IMR-90 (cell line): ENCODE data around the gene PDGFD. TPM values are rescaled to one million over a fixed set of nuclear protein-coding genes. Genes with fewer than 3 reads are reported as not detected.

Experiments used
- ATAC-seq: fragments of 200-7000 bp; cut with Tn5 transposase; 2 replicates; pipeline ENCODE4 v1.9.1; 2020; ENCODE audit warnings: low read depth, mild to moderate bottlenecking, moderate library complexity
- BruUV-seq: library from RNA; stranded (reverse); fragments of 400-500 nt; replicated peaks from 2 replicates; lab custom pipeline; 2021; lab: Mats Ljungman, UMichigan
- CTCF ChIA-PET: fragments of 300-600 bp; formaldehyde crosslinking; extraction: SDS; loops from one replicate; lab custom pipeline; 2021; ENCODE audit warnings: antibody characterized with exemption; lab: Yijun Ruan, JAX
- POLR2A ChIA-PET: fragments of 300-600 bp; sonication (Branson Sonifier 250); formaldehyde crosslinking; loops from one replicate; lab custom pipeline; 2022; ENCODE audit warnings: antibody characterized with exemption; ENCODE audit not compliant: unreplicated experiment; lab: Charles Lee
- DNase-seq: peaks from one replicate; pipeline ENCODE4 v3.0.0; 2013
- H2AFZ ChIP-seq: replicated peaks from 2 replicates; pipeline ENCODE3; 2013; ENCODE audit warnings: low read length, mild to moderate bottlenecking; ENCODE audit not compliant: poor library complexity
- H2AK5ac ChIP-seq: 2 replicates; pipeline ENCODE4 v1.6.1; 2013; ENCODE audit warnings: low read depth, low read length, inconsistent platforms
- H2AK9ac ChIP-seq: replicated peaks from 2 replicates; pipeline ENCODE3; 2013; ENCODE audit warnings: mild to moderate bottlenecking, low read depth, low read length, moderate library complexity; ENCODE audit not compliant: poor library complexity
- H2BK120ac ChIP-seq: 2 replicates; pipeline ENCODE4 v1.6.1; 2013; ENCODE audit warnings: low read depth, low read length, inconsistent platforms
- H2BK15ac ChIP-seq: 3 replicates; pipeline ENCODE4 v1.6.1; 2013; ENCODE audit warnings: low read depth, low read length, inconsistent platforms
- H2BK20ac ChIP-seq: 2 replicates; pipeline ENCODE4 v1.6.1; 2013; ENCODE audit warnings: low read depth, mild to moderate bottlenecking, inconsistent platforms, low read length, moderate library complexity
- H2BK5ac ChIP-seq: 2 replicates; pipeline ENCODE4 v1.6.1; 2013; ENCODE audit warnings: mild to moderate bottlenecking, low read depth, low read length, inconsistent platforms; ENCODE audit not compliant: poor library complexity, severe bottlenecking
- H3K14ac ChIP-seq: replicated peaks from 2 replicates; pipeline ENCODE4 v1.6.1; 2013; ENCODE audit warnings: low read depth, low read length, inconsistent platforms
- H3K18ac ChIP-seq: 2 replicates; pipeline ENCODE4 v1.6.1; 2013; ENCODE audit warnings: low read depth, low read length, control low read depth
- H3K23ac ChIP-seq: 2 replicates; pipeline ENCODE4 v1.6.1; 2013; ENCODE audit warnings: low read depth, low read length, inconsistent platforms
- H3K27ac ChIP-seq: 2 replicates; pipeline ENCODE4 v1.5.1; 2013; ENCODE audit warnings: mild to moderate bottlenecking, control low read depth, low read length; ENCODE audit not compliant: insufficient read depth
- H3K27me3 ChIP-seq: 2 replicates; pipeline ENCODE4 v1.6.1; 2013; ENCODE audit warnings: low read length; ENCODE audit not compliant: control insufficient read depth, insufficient read depth
- H3K36me3 ChIP-seq: 2 replicates; pipeline ENCODE4 v1.6.1; 2013; ENCODE audit warnings: low read length, mixed read lengths; ENCODE audit not compliant: control insufficient read depth, insufficient read depth
- H3K4ac ChIP-seq: 2 replicates; pipeline ENCODE4 v1.6.1; 2013; ENCODE audit warnings: low read depth, low read length, inconsistent platforms
- H3K4me1 ChIP-seq: 2 replicates; pipeline ENCODE4 v1.6.1; 2013; ENCODE audit warnings: low read length, mixed read lengths; ENCODE audit not compliant: control insufficient read depth, insufficient read depth
- H3K4me2 ChIP-seq: 2 replicates; pipeline ENCODE4 v1.6.1; 2013; ENCODE audit warnings: low read depth, mild to moderate bottlenecking, control low read depth, low read length, moderate library complexity
- H3K4me3 ChIP-seq: 2 replicates; pipeline ENCODE4 v1.5.1; 2013; ENCODE audit warnings: low read depth, mild to moderate bottlenecking, control low read depth, low read length, moderate library complexity; ENCODE audit not compliant: insufficient read depth
- H3K56ac ChIP-seq: 2 replicates; pipeline ENCODE4 v1.6.1; 2013; ENCODE audit warnings: low read length, inconsistent platforms; ENCODE audit not compliant: insufficient read depth; ENCODE audit errors: extremely low read depth
- H3K79me1 ChIP-seq, 2 experiments: 2 replicates each; pipeline ENCODE4 v1.6.1; 2013; ENCODE audit warnings: low read length in 2 of 2, inconsistent platforms in 1 of 2, low read depth in 1 of 2
- H3K9ac ChIP-seq: 2 replicates; pipeline ENCODE4 v1.6.1; 2013; ENCODE audit warnings: low read depth, low read length, control low read depth
- H3K9me1 ChIP-seq: 2 replicates; pipeline ENCODE4 v1.6.1; 2013; ENCODE audit warnings: low read length, inconsistent platforms; ENCODE audit not compliant: insufficient read depth
- H3K9me3 ChIP-seq: 2 replicates; pipeline ENCODE4 v1.6.1; 2013; ENCODE audit warnings: low read length; ENCODE audit not compliant: control insufficient read depth, insufficient read depth
- H4K20me1 ChIP-seq: 2 replicates; pipeline ENCODE4 v1.6.1; 2013; ENCODE audit warnings: low read length, inconsistent platforms; ENCODE audit not compliant: insufficient read depth
- H4K5ac ChIP-seq: 2 replicates; pipeline ENCODE4 v1.6.1; 2013; ENCODE audit warnings: mild to moderate bottlenecking, low read depth, low read length, control low read depth
- H4K8ac ChIP-seq, 2 experiments: 2 replicates each; pipeline ENCODE4 v1.6.1; 2013; ENCODE audit warnings: low read depth in 2 of 2, low read length in 2 of 2, control low read depth in 1 of 2, inconsistent platforms in 1 of 2
- H4K91ac ChIP-seq: 2 replicates; pipeline ENCODE4 v1.6.1; 2013; ENCODE audit warnings: low read depth, low read length, inconsistent platforms; ENCODE audit not compliant: insufficient read depth
- BHLHE40 ChIP-seq: fragments of 150-350 bp; IDR thresholded peaks from 2 replicates; pipeline ENCODE4 v1.6.1; 2016; ENCODE audit warnings: mild to moderate bottlenecking, low read depth, low read length
- CEBPB ChIP-seq: IDR thresholded peaks from 2 replicates; pipeline ENCODE4 v1.6.1; 2012; ENCODE audit warnings: low read depth, low read length, improper control_type of control experiment
- CHD1 ChIP-seq: IDR thresholded peaks from 2 replicates; pipeline ENCODE4 v1.6.1; 2012; ENCODE audit warnings: low read depth, low read length, improper control_type of control experiment
- ELK1 ChIP-seq: fragments of 150-350 bp; IDR thresholded peaks from 2 replicates; pipeline ENCODE4 v1.6.1; 2016; ENCODE audit warnings: low read depth, mild to moderate bottlenecking, low read length, moderate library complexity, borderline replicate concordance
- FOS ChIP-seq: fragments of 150-350 bp; IDR thresholded peaks from 2 replicates; pipeline ENCODE4 v1.6.1; 2016; ENCODE audit warnings: low read depth, low read length
- MAFK ChIP-seq: IDR thresholded peaks from 2 replicates; pipeline ENCODE4 v1.6.1; 2012; ENCODE audit warnings: low read depth, low read length, improper control_type of control experiment
- MAZ ChIP-seq: IDR thresholded peaks from 2 replicates; pipeline ENCODE4 v1.6.1; 2012; ENCODE audit warnings: low read depth, mild to moderate bottlenecking, low read length, improper control_type of control experiment, moderate library complexity, borderline replicate concordance
- MXI1 ChIP-seq: IDR thresholded peaks from 2 replicates; pipeline ENCODE4 v1.6.1; 2012; ENCODE audit warnings: low read depth, mild to moderate bottlenecking, low read length, moderate library complexity, borderline replicate concordance
- NFE2L2 ChIP-seq: fragments of 150-350 bp; IDR thresholded peaks from 2 replicates; pipeline ENCODE4 v1.6.1; 2016; ENCODE audit warnings: low read depth, mild to moderate bottlenecking, low read length
- POLR2A ChIP-seq: IDR thresholded peaks from 2 replicates; pipeline ENCODE4 v1.6.1; 2012; ENCODE audit warnings: mild to moderate bottlenecking, low read depth, low read length
- RAD21 ChIP-seq: IDR thresholded peaks from 2 replicates; pipeline ENCODE4 v1.6.1; 2012; ENCODE audit warnings: low read length, improper control_type of control experiment
- RCOR1 ChIP-seq: IDR thresholded peaks from 2 replicates; pipeline ENCODE4 v1.6.1; 2012; ENCODE audit warnings: mild to moderate bottlenecking, low read length, improper control_type of control experiment; ENCODE audit not compliant: insufficient replicate concordance
- RFX5 ChIP-seq: IDR thresholded peaks from 2 replicates; pipeline ENCODE4 v1.8.0; 2012; ENCODE audit warnings: low read depth, mild to moderate bottlenecking, low read length, moderate library complexity
- SMC3 ChIP-seq: fragments of 150-350 bp; IDR thresholded peaks from 2 replicates; pipeline ENCODE4 v1.6.1; 2016; ENCODE audit warnings: low read depth, mild to moderate bottlenecking, antibody characterized with exemption, low read length, moderate library complexity
- USF2 ChIP-seq: fragments of 150-350 bp; IDR thresholded peaks from 2 replicates; pipeline ENCODE4 v1.6.1; 2017; ENCODE audit warnings: mild to moderate bottlenecking, antibody characterized with exemption, low read length, low read depth
- WGBS, 2 experiments: methylation state at CpG; one replicate each; pipeline versions ENCODE4 v1.1.5 to v1.1.7; 2013; ENCODE audit warnings: missing lambda C conversion rate in 2 of 2; ENCODE audit not compliant: insufficient read length in 1 of 2; ENCODE audit errors: extremely low coverage in 2 of 2; 5-methylcytosine and 5-hydroxymethylcytosine counted together
- dilution Hi-C: fragments of 300-500 bp; cut with HindIII; formaldehyde crosslinking; loops from one replicate; pipeline ENCODE4 v1.14.3; 2018; ENCODE audit warnings: low sequenced_read_pairs; ENCODE audit not compliant: unreplicated experiment
- in situ Hi-C: fragments of 300-500 bp; cut with MboI; formaldehyde crosslinking; loops from 3 replicates; pipeline ENCODE4 v1.14.3; 2019; ENCODE audit warnings: low sequenced_read_pairs, inconsistent platforms, mixed read lengths
- intact Hi-C: fragments of 100-400 bp; cut with micrococcal nuclease; formaldehyde crosslinking; loops from 2 replicates; pipeline ENCODE4 v1.10.0; 2022
- polyA plus RNA-seq, 3 experiments: library from polyadenylated mRNA; depleted of rRNA; stranded (reverse); fragments of >200 nt; gene quantifications; 2 replicates each; pipeline ENCODE4 v1.2.3, GENCODE V29; 2012; ENCODE audit warnings: low replicate concordance in 1 of 3
- total RNA-seq: library from RNA; depleted of rRNA; stranded (reverse); fragments of >200 nt; gene quantifications from 2 replicates; pipeline ENCODE4 v1.2.3, GENCODE V29; 2012
- TF ChIP-seq, protein P1 (sequence below): conservative IDR thresholded peaks from 2 replicates; pipeline ENCODE4 v1.5.1; 2012; ENCODE audit warnings: mild to moderate bottlenecking, low read depth, low read length, improper control_type of control experiment

Gene PDGFD
- total and polyA plus RNA-seq, 2 of the 4 experiments (the other 2 are of a cell fraction) = 2.1 to 3.0 TPM

GRCh38 chr11:104090767-104091166 lies 73.2 kb downstream of the PDGFD start:
- WGBS, 2 experiments = no CpG with 5 or more reads among the region's 3 CpGs
- DNase-seq = no peak

More at GRCh38 chr11:104090767-104091166, 73.2 kb downstream of the PDGFD start:
- H3K36me3 ChIP-seq = no peaks in the 10 kb centered on the region
- H3K27ac ChIP-seq = peak overlapping the region; percentile 35; the same call in 1 of the 2 replicates
- H3K56ac ChIP-seq = no peak overlapping the region; the same call in 1 of the 2 replicates
- H3K14ac ChIP-seq = no peak overlapping the region; the same call in 1 of the 2 replicates
- ChIA-PET CTCF (interaction anchor here (0.6 kb wide), 1 partner anchor 570 kb away, joined by 4 read pairs; no protein-coding TSS in a partner anchor), POLR2A (no interaction called here)
- H3K4me1 ChIP-seq = peaks cover 14% of the 10 kb centered on the region
- 0 out of 2 replicates have a peak, but pooled peaks have one; percentile 19 for ATAC-seq
- peak overlapping the region; percentile 76; the same call in 1 of the 2 replicates for H3K23ac ChIP-seq
- BruUV-seq = no TSS peak
- H3K9me3 ChIP-seq = no peaks in the 10 kb centered on the region
- H2BK20ac ChIP-seq = peak overlapping the region; percentile 52; the same call in 1 of the 2 replicates
- H3K4ac ChIP-seq = 0 out of 2 replicates have a peak overlapping the region, but pooled peaks have one; percentile 2
- no peak overlapping the region for H2AK9ac ChIP-seq
- H3K27me3 ChIP-seq = no peaks in the 10 kb centered on the region
- TF ChIP-seq RCOR1 = no peak
- TF ChIP-seq USF2 = no peak
- TF ChIP-seq FOS = no peak
- TF ChIP-seq, protein P1, sequence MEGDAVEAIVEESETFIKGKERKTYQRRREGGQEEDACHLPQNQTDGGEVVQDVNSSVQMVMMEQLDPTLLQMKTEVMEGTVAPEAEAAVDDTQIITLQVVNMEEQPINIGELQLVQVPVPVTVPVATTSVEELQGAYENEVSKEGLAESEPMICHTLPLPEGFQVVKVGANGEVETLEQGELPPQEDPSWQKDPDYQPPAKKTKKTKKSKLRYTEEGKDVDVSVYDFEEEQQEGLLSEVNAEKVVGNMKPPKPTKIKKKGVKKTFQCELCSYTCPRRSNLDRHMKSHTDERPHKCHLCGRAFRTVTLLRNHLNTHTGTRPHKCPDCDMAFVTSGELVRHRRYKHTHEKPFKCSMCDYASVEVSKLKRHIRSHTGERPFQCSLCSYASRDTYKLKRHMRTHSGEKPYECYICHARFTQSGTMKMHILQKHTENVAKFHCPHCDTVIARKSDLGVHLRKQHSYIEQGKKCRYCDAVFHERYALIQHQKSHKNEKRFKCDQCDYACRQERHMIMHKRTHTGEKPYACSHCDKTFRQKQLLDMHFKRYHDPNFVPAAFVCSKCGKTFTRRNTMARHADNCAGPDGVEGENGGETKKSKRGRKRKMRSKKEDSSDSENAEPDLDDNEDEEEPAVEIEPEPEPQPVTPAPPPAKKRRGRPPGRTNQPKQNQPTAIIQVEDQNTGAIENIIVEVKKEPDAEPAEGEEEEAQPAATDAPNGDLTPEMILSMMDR = no peak
- TF ChIP-seq SMC3 = no peak
- TF ChIP-seq MAFK = no peak
- TF ChIP-seq RAD21 = no peak
- no peak for TF ChIP-seq ELK1
- no peak for TF ChIP-seq MXI1
- TF ChIP-seq RFX5 = no peak
- no peak for TF ChIP-seq POLR2A
- TF ChIP-seq MAZ = no peak
- TF ChIP-seq BHLHE40 = no peak
- no peak for TF ChIP-seq NFE2L2
- no peak for TF ChIP-seq CEBPB
- no peak for TF ChIP-seq CHD1
- no peak overlapping the region for H4K91ac ChIP-seq
- H3K18ac ChIP-seq = peak overlapping the region; percentile 75
- H3K9ac ChIP-seq = no peak overlapping the region
- dilution Hi-C loops (no loop called here), intact Hi-C loops (no loop called here), in situ Hi-C loops (no loop called here)
- peak overlapping the region; percentile 75 for H2BK120ac ChIP-seq
- H4K20me1 ChIP-seq = no peaks in the 10 kb centered on the region
- no peak overlapping the region for H2BK5ac ChIP-seq
- H4K8ac ChIP-seq = peak overlapping the region in 1 of 2 experiments; percentile 42; a peak in 1 of 4 replicates
- H3K79me1 ChIP-seq = no peaks in the 10 kb centered on the region
- no peak overlapping the region for H3K4me3 ChIP-seq
- H2BK15ac ChIP-seq = no peak overlapping the region
- peak overlapping the region; percentile 59; the same call in 1 of the 2 replicates for H4K5ac ChIP-seq
- H2AFZ ChIP-seq = no peak overlapping the region
- no peak overlapping the region for H3K4me2 ChIP-seq
- no peak overlapping the region for H2AK5ac ChIP-seq
- no peaks in the 10 kb centered on the region for H3K9me1 ChIP-seq
